HG02943 (cell line): ENCODE data around the gene NEURL1.

ENCODE experiments used
- ATAC-seq: cut with Tn5 transposase; IDR thresholded peaks from one replicate; pipeline ENCODE4 v1.9.1; 2021; ENCODE audit warnings: mild to moderate bottlenecking, low read depth, moderate library complexity; ENCODE audit not compliant: unreplicated experiment

Gene NEURL1

GRCh38 chr10:103543617-103544525 is 50.4 kb downstream of the NEURL1 start:
- no peak for ATAC-seq

- ATAC-seq = no peak
Observed at GRCh38 chr10:103544657-103545310, 51.3 kb downstream of the NEURL1 start.

DNA sequence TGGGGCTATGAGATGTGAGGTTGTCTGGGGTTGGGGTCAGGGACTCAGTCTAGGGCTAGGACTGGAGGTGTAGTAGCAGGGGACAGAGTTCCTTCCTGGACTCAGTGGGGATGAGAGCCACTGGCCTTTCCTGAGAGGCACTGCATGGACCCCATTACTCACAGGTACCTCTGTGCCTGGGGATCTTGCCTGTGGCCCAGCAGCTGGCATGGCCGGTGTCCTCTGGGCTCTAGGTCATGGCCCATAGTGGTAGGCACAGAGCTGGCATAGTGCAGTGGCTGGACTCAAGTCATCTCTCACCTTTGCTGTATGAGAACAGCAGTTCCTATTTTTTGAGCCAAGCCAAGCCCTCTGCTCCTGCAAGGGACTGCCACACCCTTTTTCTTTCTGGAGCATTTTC is 51.9 kb downstream of the NEURL1 start:
- ATAC-seq = no peak

- no peak for ATAC-seq
Observed at GRCh38 chr10:103545771-103546281, 52.3 kb downstream of the NEURL1 start.

GRCh38 chr10:103546401-103546800 is 52.9 kb downstream of the NEURL1 start:
- no peak for ATAC-seq

GRCh38 chr10:103547391-103547946 is 54.0 kb downstream of the NEURL1 start:
- no peak for ATAC-seq

DNA sequence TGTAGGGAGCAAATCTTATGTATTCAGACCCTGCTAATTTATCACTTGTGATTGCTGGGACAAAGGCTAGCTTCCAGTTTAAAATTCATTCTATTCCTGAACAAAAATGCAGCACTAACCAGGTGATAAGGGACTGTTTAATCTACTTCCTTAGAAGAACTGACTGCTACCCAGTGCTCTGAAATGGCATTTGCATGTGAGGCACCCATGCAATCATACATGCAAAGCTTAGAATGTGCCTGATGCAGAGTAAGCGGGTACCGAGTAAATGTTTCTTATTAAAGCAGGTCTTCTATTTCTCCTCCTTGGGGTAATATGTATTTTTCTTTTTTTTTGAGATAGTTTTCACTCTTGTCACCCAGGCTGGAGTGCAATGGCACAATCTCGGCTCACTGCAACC is 54.5 kb downstream of the NEURL1 start:
- no peak for ATAC-seq

GRCh38 chr10:103548581-103549348 is 55.3 kb downstream of the NEURL1 start:
- ATAC-seq = no peak

- no peak for ATAC-seq
Observed at GRCh38 chr10:103549349-103549685, 55.8 kb downstream of the NEURL1 start.

DNA sequence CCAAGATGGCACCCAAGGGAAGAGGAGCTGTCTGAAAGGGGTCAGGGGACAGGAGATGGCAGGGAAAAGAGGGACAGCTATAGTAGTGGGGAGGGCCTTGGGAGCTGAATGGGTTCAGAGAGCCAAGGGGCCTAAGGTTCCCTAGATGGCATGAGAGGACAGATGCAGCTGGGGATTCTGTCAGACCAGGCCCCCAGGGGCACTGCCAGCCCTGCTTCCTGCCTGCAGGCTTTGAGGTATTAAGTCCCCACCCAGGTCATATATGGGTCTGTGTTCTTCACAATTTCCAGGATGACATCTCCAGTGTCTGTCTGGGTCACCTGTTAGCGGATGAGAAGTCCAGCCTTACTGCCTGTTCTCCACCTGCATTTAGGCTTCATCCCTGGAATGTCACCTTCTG is 56.7 kb downstream of the NEURL1 start:
- ATAC-seq = no peak

DNA sequence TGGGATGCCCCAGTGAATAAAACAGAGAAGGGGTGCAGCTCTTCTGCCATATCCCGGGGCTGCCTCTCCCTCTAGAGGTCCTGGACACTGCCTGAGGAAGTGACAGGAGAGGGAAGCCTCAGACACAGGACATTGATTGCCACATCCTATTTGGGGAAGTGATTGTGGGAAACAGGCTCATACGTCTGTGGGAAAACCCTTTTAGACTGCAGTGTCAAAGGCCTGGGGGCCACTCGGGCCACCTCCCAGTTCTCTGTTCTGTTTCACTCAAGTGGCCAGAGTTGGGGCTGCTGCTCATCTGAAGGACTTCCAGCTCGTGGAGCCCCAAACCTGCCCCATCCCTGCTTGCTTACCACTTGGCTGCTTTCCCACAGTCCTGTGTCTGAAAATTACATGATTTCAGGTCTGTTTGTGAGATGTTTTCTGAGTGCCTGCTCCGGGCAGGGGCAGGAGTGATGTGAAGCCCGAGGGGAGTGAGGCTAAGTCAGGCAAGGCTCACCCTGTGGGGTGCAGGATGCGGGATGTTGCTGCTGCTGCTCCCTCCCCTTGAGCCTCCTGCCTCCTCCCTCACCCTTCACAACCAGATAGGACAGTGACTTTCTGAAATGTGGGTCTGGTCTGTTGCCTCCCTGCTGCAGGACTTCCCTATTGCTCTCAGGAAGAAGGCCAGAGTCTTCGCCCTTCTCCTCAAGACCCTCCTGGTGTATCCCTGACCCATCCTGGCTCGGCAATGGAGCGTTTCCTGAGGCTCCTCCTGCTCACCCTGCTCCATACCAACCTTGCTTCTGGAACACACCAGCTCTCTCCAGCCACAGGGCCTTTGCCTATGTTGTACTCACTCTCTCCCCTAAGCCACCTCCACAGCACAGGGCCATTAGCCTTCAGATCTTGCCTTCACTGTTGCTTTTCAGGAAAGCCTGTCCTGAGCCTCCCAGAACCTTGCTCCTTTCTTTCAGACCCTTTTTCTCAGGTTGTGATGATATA is 58.4 kb downstream of the NEURL1 start:
- ATAC-seq = no peak

- ATAC-seq = no peak
Observed at GRCh38 chr10:103552856-103553742, 59.6 kb downstream of the NEURL1 start.

DNA sequence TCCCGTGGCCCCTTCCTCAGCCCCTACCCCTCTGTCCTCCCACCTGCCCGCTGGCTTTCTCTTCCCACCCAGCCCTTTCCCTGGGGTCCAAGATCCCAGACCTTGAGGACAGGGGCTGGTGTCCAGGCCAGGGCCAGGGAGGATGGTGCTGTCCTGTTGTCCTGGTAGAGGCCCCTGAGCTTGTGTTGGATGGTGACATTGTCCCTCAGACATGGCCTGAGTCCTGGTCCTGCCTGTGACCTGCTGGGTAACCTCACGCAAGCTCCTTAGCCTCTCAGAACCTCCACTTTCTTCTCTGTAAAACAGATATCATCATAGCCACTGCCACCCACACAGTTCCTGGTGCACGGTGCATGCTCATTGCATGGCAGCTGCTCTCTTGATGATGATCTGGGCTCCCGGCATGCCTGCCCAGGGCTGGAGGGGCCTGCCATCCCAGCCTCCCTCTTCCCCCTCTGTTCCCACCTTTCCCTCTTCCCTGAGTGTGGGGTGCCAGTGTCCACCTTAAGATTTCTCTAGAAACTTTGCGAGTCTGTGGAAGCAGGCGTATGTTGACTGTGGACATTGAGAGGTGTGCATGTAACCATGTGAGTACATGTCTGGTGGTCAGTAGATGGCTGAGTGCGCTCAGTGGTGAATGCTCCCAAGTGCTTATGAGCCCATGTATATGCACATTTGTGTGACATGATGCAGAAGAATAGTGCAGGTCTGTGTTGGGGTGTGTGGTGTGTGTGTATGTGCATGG is 60.4 kb downstream of the NEURL1 start:
- ATAC-seq = no peak

DNA sequence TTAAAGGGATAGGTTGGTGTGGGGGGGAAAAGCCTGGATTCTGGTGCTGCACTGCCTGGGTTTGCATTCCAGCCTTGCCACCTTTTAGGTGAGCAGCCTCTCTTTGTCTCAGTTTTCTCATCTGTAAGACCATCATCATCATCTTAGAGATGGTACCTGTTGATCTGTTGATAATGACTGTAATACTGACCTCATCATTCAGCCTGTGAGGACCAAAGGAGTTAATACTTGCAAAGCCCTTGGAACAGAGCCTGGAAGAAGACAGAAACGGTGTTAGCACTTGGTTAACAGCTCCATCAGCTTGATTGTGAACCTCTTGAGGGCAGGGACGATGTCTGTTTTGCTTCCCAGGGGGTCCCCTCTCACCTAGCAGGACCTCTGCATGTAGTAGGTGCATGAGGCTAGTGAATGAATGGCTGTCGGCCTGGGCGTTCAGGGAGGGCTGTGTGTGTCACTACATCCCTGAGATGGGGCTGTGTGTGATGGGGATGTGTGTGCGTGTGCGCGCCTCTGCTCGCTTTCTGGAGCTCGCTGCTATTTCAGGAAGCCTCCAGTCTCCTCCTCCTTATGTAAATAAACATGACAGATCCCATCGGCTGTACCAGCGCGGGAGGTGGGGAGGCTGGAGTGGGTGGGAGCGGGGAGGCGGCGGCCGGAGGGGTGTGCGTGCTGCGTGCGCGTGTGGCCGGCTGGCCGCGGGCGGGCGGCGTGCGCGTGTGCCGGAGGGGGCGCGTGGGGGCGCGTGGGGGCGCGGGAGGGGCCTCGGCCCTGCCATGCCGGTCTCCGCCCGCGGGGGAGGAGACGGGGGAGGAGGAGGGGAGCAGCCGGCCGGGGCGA is 61.2 kb downstream of the NEURL1 start:
- ATAC-seq = no peak

- ATAC-seq = no peak
Observed at GRCh38 chr10:103555325-103555649, 61.8 kb downstream of the NEURL1 start.

- no peak for ATAC-seq
Observed at GRCh38 chr10:103555712-103556111, 62.2 kb downstream of the NEURL1 start.

GRCh38 chr10:103556383-103557007 is 63.0 kb downstream of the NEURL1 start:
- no peak for ATAC-seq
